OCI-LY1 (cell line): Measurements from ENCODE around the gene ASCL1.

ENCODE experiments used
- H2AFZ ChIP-seq: fragments of 200-600 bp; sonication (generic), shearing (Covaris generic); 2 replicates; pipeline ENCODE4 v1.6.0; 2014; ENCODE audit warnings: antibody characterized with exemption, mild to moderate bottlenecking, low read length
- H3F3A ChIP-seq: fragments of 200-600 bp; sonication (generic), shearing (Covaris generic); 2 replicates; pipeline ENCODE4 v1.6.0; 2014; ENCODE audit warnings: mild to moderate bottlenecking, antibody characterized with exemption, low read length, moderate library complexity; ENCODE audit not compliant: insufficient read depth
- H3K27ac ChIP-seq: fragments of 200-600 bp; sonication (generic); 2 replicates; pipeline ENCODE4 v1.5.1; 2014; ENCODE audit warnings: low read length, mixed run types, mild to moderate bottlenecking, low read depth; ENCODE audit not compliant: poor library complexity, severe bottlenecking
- H3K27me3 ChIP-seq: fragments of 200-600 bp; sonication (generic); 2 replicates; pipeline ENCODE4 v1.6.0; 2014; ENCODE audit warnings: antibody characterized with exemption, mild to moderate bottlenecking, low read length, moderate library complexity; ENCODE audit not compliant: insufficient read depth
- H3K36me3 ChIP-seq: fragments of 200-600 bp; sonication (generic); 2 replicates; pipeline ENCODE4 v1.6.1; 2014; ENCODE audit warnings: mild to moderate bottlenecking, antibody characterized with exemption, low read length, moderate library complexity, mixed read lengths; ENCODE audit not compliant: insufficient read depth
- H3K4me1 ChIP-seq: fragments of 200-600 bp; sonication (generic); 2 replicates; pipeline ENCODE4 v1.5.1; 2014; ENCODE audit warnings: mild to moderate bottlenecking, low read length, moderate library complexity; ENCODE audit not compliant: insufficient read depth, severe bottlenecking
- H3K4me2 ChIP-seq: fragments of 200-600 bp; sonication (generic), shearing (Covaris generic); 2 replicates; pipeline ENCODE4 v1.6.1; 2014; ENCODE audit warnings: low read length
- H3K4me3 ChIP-seq: fragments of 200-600 bp; sonication (generic); 2 replicates; pipeline ENCODE4 v1.5.1; 2014; ENCODE audit warnings: low read length, low read depth, mild to moderate bottlenecking, mixed read lengths; ENCODE audit not compliant: poor library complexity, severe bottlenecking
- H3K79me2 ChIP-seq: fragments of 200-600 bp; shearing (Covaris generic); 2 replicates; pipeline ENCODE4 v1.6.1; 2016; ENCODE audit warnings: mixed run types, low read length, mixed read lengths; ENCODE audit not compliant: insufficient read depth
- H3K9ac ChIP-seq: fragments of 200-600 bp; sonication (generic), shearing (Covaris generic); 2 replicates; pipeline ENCODE4 v1.6.1; 2014; ENCODE audit warnings: mild to moderate bottlenecking, low read length, mixed read lengths
- H3K9me2 ChIP-seq: fragments of 200-600 bp; sonication (generic), shearing (Covaris generic); 2 replicates; pipeline ENCODE4 v1.6.1; 2014; ENCODE audit warnings: low read depth, mild to moderate bottlenecking, low read length, mixed read lengths
- H3K9me3 ChIP-seq: fragments of 200-600 bp; shearing (Covaris generic); 2 replicates; pipeline ENCODE4 v1.6.1; 2014; ENCODE audit warnings: low read length, mixed read lengths
- H4K20me1 ChIP-seq: fragments of 200-600 bp; sonication (generic), shearing (Covaris generic); 2 replicates; pipeline ENCODE4 v1.6.0; 2016; ENCODE audit warnings: mild to moderate bottlenecking, low read length; ENCODE audit not compliant: insufficient read depth
- EZH2 ChIP-seq: fragments of 200-600 bp; sonication (generic), shearing (Covaris generic); IDR thresholded peaks from 2 replicates; pipeline ENCODE4 v1.8.0; 2017; ENCODE audit warnings: borderline replicate concordance, mixed run types, mild to moderate bottlenecking, antibody characterized with exemption, low read length, moderate library complexity, mixed read lengths
- TF ChIP-seq, protein P1 (sequence below): fragments of 200-600 bp; sonication (generic), shearing (Covaris generic); IDR thresholded peaks from 2 replicates; pipeline ENCODE4 v1.5.1; 2017; ENCODE audit warnings: mild to moderate bottlenecking, antibody characterized with exemption, low read length, moderate library complexity, mixed read lengths

Gene ASCL1

DNA sequence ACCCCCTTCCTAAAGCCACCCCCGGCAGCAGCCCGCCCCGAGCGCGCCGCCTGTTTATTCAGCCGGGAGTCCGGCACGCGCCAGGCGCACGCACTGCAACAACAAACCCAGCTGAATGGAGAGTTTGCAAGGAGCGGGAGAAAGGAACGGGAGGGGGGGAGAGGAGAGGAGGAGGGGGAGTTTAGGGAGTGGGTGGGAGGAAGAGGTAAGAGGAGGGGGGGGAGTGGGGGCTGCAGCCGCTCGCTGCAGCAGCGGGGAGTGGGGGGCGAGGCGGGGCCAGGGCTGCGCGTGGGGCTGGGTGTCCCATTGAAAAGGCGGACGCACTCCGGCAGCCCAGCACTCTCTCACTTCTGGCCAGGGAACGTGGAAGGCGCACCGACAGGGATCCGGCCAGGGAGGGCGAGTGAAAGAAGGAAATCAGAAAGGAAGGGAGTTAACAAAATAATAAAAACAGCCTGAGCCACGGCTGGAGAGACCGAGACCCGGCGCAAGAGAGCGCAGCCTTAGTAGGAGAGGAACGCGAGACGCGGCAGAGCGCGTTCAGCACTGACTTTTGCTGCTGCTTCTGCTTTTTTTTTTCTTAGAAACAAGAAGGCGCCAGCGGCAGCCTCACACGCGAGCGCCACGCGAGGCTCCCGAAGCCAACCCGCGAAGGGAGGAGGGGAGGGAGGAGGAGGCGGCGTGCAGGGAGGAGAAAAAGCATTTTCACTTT is at the start of gene ASCL1:
TSS of gene ASCL1 (plus strand) at position 336 of the 712 bp plus-strand sequence. CDS start 571 bp downstream, outside the sequence.
- no peaks in the 10 kb centered on the region for H3F3A ChIP-seq
- H3K4me3 ChIP-seq = no peak within 1 kb of the TSS
- no peaks in the 10 kb centered on the region for H3K9me2 ChIP-seq
- H3K9ac ChIP-seq = no peak within 1 kb of the TSS
- no peak within 1 kb of the TSS for H3K27ac ChIP-seq
- TF ChIP-seq, protein P1, sequence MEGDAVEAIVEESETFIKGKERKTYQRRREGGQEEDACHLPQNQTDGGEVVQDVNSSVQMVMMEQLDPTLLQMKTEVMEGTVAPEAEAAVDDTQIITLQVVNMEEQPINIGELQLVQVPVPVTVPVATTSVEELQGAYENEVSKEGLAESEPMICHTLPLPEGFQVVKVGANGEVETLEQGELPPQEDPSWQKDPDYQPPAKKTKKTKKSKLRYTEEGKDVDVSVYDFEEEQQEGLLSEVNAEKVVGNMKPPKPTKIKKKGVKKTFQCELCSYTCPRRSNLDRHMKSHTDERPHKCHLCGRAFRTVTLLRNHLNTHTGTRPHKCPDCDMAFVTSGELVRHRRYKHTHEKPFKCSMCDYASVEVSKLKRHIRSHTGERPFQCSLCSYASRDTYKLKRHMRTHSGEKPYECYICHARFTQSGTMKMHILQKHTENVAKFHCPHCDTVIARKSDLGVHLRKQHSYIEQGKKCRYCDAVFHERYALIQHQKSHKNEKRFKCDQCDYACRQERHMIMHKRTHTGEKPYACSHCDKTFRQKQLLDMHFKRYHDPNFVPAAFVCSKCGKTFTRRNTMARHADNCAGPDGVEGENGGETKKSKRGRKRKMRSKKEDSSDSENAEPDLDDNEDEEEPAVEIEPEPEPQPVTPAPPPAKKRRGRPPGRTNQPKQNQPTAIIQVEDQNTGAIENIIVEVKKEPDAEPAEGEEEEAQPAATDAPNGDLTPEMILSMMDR = no peak
- no peak for TF ChIP-seq EZH2
- H3K4me1 ChIP-seq = no peaks in the 10 kb centered on the region
- H3K36me3 ChIP-seq = no peaks in the 10 kb centered on the region
- H2AFZ ChIP-seq = no peak within 1 kb of the TSS
- no peaks in the 10 kb centered on the region for H3K9me3 ChIP-seq
- no peak within 1 kb of the TSS for H3K4me2 ChIP-seq
- no peaks in the 10 kb centered on the region for H3K79me2 ChIP-seq
- H3K27me3 ChIP-seq = no peaks in the 10 kb centered on the region
- no peaks in the 10 kb centered on the region for H4K20me1 ChIP-seq

DNA sequence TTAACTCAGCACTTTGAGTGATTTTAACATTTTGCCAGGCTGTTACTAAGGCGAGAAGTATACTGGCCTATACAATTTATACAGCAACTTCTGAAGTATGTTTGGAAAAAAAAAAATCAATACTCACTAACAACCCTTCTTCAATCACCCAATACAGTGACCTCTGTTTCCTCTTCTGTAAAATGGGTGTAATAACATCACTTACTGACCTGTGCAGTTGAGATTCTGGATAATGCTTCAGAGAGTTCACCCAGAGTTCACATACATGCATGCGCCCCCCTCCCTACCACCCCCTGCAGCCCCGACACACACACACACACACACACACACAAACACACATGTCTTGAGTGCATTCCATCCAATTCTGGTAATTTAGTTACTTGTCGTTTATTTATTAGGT is 49.6 kb upstream of the ASCL1 start:
- no peak overlapping the region for H2AFZ ChIP-seq
- no peaks in the 10 kb centered on the region for H3K9me3 ChIP-seq
- no peaks in the 10 kb centered on the region for H3K9me2 ChIP-seq
- no peak overlapping the region for H3K4me2 ChIP-seq
- no peaks in the 10 kb centered on the region for H3K36me3 ChIP-seq
- H3K27me3 ChIP-seq = no peaks in the 10 kb centered on the region
- H3K9ac ChIP-seq = no peak overlapping the region
- H4K20me1 ChIP-seq = no peaks in the 10 kb centered on the region
- no peak overlapping the region for H3K27ac ChIP-seq
- H3K79me2 ChIP-seq = no peaks in the 10 kb centered on the region
- no peaks in the 10 kb centered on the region for H3F3A ChIP-seq
- H3K4me3 ChIP-seq = no peak overlapping the region
- no peaks in the 10 kb centered on the region for H3K4me1 ChIP-seq
- no peak for TF ChIP-seq EZH2
- TF ChIP-seq, protein P1 = no peak

DNA sequence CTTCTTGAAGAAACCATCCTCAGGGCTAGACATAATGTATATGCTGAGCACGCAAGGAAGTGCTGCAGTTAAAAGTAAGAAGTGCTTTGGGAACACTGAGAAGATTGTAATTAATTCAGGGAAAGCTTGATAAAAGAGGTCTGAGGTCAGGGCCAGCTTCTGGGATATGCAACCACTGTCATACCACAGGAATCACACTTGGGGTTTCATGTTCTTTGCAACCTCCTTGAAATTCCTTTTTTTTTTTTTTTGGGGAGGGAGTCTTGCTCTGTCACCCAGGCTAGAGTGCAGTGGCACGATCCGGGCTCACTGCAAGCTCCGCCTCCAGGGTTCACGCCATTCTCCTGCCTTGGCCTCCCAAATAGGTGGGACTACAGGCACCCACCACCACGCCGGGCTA is 47.3 kb upstream of the ASCL1 start:
- H3K27ac ChIP-seq = no peak overlapping the region
- no peak overlapping the region for H2AFZ ChIP-seq
- H3K9me3 ChIP-seq = no peaks in the 10 kb centered on the region
- no peaks in the 10 kb centered on the region for H3K27me3 ChIP-seq
- no peaks in the 10 kb centered on the region for H3K79me2 ChIP-seq
- H3K4me3 ChIP-seq = no peak overlapping the region
- no peak overlapping the region for H3K4me2 ChIP-seq
- H3K4me1 ChIP-seq = no peaks in the 10 kb centered on the region
- H3K9ac ChIP-seq = no peak overlapping the region
- H3K36me3 ChIP-seq = no peaks in the 10 kb centered on the region
- H3K9me2 ChIP-seq = no peaks in the 10 kb centered on the region
- no peaks in the 10 kb centered on the region for H4K20me1 ChIP-seq
- TF ChIP-seq EZH2 = no peak
- TF ChIP-seq, protein P1 = no peak
- no peaks in the 10 kb centered on the region for H3F3A ChIP-seq
